Adrenal gland (tissue), 12 donors: ENCODE data around the gene HOXD11. TPM values are rescaled to one million over a fixed set of nuclear protein-coding genes. Genes with fewer than 3 reads are reported as not detected.
A peak's percentile ranks its signal among the peaks of the same experiment; 100 is the strongest.

Experiments
- DNase-seq, 7 donors: peaks; one replicate each; pipeline ENCODE4 v3.0.0-alpha.2; 2019 to 2020
- H3K27ac ChIP-seq, 5 donors: fragments of 200-600 bp; sonication (generic) in 4 of 5; 1 replicate in 3 of 5; 2 replicates in 2 of 5; pipeline versions ENCODE4 v1.5.1 to v1.8.0; 2016 to 2020; ENCODE audit warnings: mild to moderate bottlenecking in 1 of 5
- H3K27me3 ChIP-seq: fragments of 200-600 bp; 2 replicates; pipeline ENCODE4 v1.8.0; 2021
- H3K36me3 ChIP-seq, 2 donors: fragments of 200-600 bp; replicated peaks in 1 of 2; 1 replicate in 1 of 2; 2 replicates in 1 of 2; pipeline versions ENCODE4 v1.5.1 to v1.8.0; 2018 to 2022
- H3K4me1 ChIP-seq, 2 donors: fragments of 200-600 bp; replicated peaks in 1 of 2; 1 replicate in 1 of 2; 2 replicates in 1 of 2; pipeline versions ENCODE4 v1.5.1 to v1.8.0; 2018 to 2021
- H3K4me3 ChIP-seq, 4 donors: fragments of 200-600 bp; sonication (generic) in 3 of 4; one replicate each; pipeline ENCODE4 v1.5.1; 2016 to 2018
- H3K9me3 ChIP-seq, 3 donors: fragments of 200-600 bp; sonication (generic) in 1 of 3; replicated peaks in 1 of 3; 1 replicate in 2 of 3; 2 replicates in 1 of 3; pipeline versions ENCODE4 v1.5.1 to v1.8.0; 2016 to 2021
- POLR2A ChIP-seq, 2 donors: fragments of 450-650 bp; IDR thresholded peaks; one replicate each; pipeline ENCODE4 v1.6.1; 2017; ENCODE audit warnings: antibody characterized with exemption in 2 of 2, mild to moderate bottlenecking in 2 of 2, moderate library complexity in 1 of 2
- WGBS, 4 donors: extraction: QIAGEN DNeasy Blood & Tissue Kit in 2 of 4; methylation state at CpG; one replicate each; pipeline versions ENCODE4 v1.1.5 to v1.1.7; 2013 to 2017; 5-methylcytosine and 5-hydroxymethylcytosine counted together
- intact Hi-C, 2 donors: fragments of 100-400 bp; cut with DNase I; formaldehyde crosslinking; loops; one replicate each; pipeline versions ENCODE4 v1.14.1 to v1.15.0; 2022 to 2023
- polyA plus RNA-seq, 3 donors: library from polyadenylated mRNA; stranded (reverse); fragments of 200-250 nt in 2 of 3; fragments of 350-450 nt in 1 of 3; fragmentation: Illumina TruSeq in 1 of 3; extraction: RNeasy Lipid Tissue Mini Kit (QIAGEN cat#74804) in 1 of 3; gene quantifications; one replicate each; pipeline ENCODE4 v1.2.3, GENCODE V29; 2013 to 2014
- total RNA-seq, 9 donors: library from RNA; depleted of rRNA in 4 of 9; stranded (reverse); fragments of >200 nt in 4 of 9; fragments of 120-200 nt in 1 of 9; fragmentation: NEBNext Ultra II Directional in 1 of 9; extraction: Animal tissue kit (Norgen Biotek cat#: 25700) in 1 of 9; gene quantifications; one replicate each; pipeline versions ENCODE4 v1.1.0 to v1.2.4, GENCODE V29; 2013 to 2023
- TF ChIP-seq, protein P1 (sequence below), 6 experiments: fragments of 450-650 bp in 4 of 6; fragments of 200-600 bp in 2 of 6; sonication (generic) in 1 of 6; IDR thresholded peaks; 1 replicate in 5 of 6; 2 replicates in 1 of 6; pipeline versions ENCODE4 v1.5.1 to v1.8.0; 2016 to 2021; ENCODE audit warnings: antibody characterized with exemption in 6 of 6, mild to moderate bottlenecking in 2 of 6, moderate library complexity in 1 of 6
- donor health status: healthy with polysubstance abuse.
- donor health status: Bipolar disorder and iron deficiency.
- donor health status: DM: yes; HTN: yes; CAD: no.
- donor health status: DM: no; HTN: no; CAD: no.
- donor health status: DM: no; HTN: no; CAD: no.
- donor health status: DM: yes; HTN: yes; CAD: no.

HOXD11 gene
- total and polyA plus RNA-seq, 12 donors: not detected

DNA sequence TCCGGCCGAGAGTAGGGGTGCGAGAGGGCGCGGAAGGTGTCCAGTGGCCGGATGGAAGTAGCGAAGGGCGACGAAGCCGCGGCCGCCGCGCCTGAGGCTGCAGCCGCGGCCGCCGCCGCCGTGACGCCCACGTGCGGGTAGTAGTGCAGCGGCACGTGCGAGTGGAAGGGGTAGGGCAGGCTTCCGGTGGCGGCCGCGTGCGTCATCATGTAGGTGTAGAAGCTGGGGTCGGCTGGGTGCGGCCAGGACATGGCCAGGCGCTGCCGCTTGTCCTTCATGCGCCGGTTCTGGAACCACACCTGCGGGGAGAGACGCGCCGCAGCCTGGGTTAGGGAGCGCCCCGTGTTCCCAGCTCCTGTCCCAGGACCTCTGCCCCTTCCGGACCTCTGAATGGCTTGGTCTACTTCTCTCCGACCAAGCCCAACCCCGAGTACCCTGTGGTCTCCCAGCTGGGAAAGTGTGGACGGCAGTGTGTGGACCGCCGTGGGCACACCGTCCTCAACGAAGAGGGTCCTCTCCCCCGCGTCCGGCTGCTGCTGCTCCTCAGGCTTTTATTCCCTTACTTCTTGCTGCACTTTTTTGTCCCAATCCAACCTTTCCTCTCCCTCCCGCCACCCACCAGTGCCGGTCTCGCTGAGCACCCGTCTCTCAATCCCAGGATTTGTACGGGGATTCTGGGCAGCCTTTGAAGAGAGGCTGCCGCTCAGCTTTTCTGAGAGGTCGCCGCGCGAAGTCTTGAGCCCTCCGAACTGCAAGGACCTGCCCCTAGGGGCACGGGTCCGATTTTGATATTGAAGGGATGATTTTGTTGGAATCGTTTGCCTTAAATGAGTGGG lies 26.3 kb upstream of the HOXD11 start:
- 7 to 18% (median 11%) methylated on average over 43 to 68 of the region's 68 CpGs for WGBS, 4 donors
- Histone ChIP-seq H3K4me3 (no peak overlapping the region), H3K9me3 (no peaks in the 10 kb centered on the region), H3K27me3 (peaks cover 98% of the 10 kb centered on the region), H3K36me3 (no peaks in the 10 kb centered on the region), H3K4me1 (peaks cover 0 to 4% of the 10 kb centered on the region in 2 donors), H3K27ac (no peak overlapping the region)
- DNase-seq: peak in 1 of 7 donors; percentile 44
- intact Hi-C loops: loop anchor here (5.0 to 10.0 kb wide), 2 partner anchors 393 to 396 kb away; no protein-coding TSS in a partner anchor
- TF ChIP-seq, protein P1, sequence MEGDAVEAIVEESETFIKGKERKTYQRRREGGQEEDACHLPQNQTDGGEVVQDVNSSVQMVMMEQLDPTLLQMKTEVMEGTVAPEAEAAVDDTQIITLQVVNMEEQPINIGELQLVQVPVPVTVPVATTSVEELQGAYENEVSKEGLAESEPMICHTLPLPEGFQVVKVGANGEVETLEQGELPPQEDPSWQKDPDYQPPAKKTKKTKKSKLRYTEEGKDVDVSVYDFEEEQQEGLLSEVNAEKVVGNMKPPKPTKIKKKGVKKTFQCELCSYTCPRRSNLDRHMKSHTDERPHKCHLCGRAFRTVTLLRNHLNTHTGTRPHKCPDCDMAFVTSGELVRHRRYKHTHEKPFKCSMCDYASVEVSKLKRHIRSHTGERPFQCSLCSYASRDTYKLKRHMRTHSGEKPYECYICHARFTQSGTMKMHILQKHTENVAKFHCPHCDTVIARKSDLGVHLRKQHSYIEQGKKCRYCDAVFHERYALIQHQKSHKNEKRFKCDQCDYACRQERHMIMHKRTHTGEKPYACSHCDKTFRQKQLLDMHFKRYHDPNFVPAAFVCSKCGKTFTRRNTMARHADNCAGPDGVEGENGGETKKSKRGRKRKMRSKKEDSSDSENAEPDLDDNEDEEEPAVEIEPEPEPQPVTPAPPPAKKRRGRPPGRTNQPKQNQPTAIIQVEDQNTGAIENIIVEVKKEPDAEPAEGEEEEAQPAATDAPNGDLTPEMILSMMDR (IDR thresholded peaks at IDR 0.05): no peak
- no peak for TF ChIP-seq POLR2A (IDR thresholded peaks at IDR 0.05)

DNA sequence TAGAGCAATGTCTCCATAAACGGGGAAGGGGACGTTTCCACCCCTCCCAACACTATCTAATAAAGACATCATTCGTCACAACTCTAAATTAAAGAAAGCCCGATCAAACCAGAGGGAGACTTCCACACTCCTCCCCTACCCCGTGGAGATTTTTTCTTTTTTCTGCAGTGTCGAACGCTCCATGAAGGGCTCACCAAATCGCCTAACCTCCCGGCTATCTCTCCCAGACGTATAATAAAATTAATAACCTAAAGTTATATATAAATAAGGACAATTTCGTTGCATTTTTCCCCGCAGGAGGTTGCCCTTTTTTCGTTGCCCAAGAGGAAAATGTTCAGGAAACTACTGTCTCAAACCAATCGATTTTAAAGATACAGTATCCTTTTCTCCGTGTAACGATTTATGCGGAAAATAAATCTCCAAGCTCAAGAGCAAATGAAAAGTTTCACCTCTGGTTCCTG lies 25.7 kb upstream of the HOXD11 start:
- no peak overlapping the region for H3K4me3 ChIP-seq
- H3K4me1 ChIP-seq: peaks cover 0 to 4% of the 10 kb centered on the region in 2 donors
- TF ChIP-seq, protein P1 (IDR thresholded peaks at IDR 0.05): no peak
- TF ChIP-seq POLR2A (IDR thresholded peaks at IDR 0.05): no peak
- intact Hi-C loops: loop anchor here (5.0 to 10.0 kb wide), 2 partner anchors 394 to 397 kb away; no protein-coding TSS in a partner anchor
- no peak overlapping the region for H3K27ac ChIP-seq
- WGBS, 4 donors: 8 to 15% (median 13%) methylated on average over 17 of the region's 17 CpGs
- H3K36me3 ChIP-seq: no peaks in the 10 kb centered on the region
- H3K9me3 ChIP-seq: no peaks in the 10 kb centered on the region
- H3K27me3 ChIP-seq: peaks cover 97% of the 10 kb centered on the region
- no peak for DNase-seq

DNA sequence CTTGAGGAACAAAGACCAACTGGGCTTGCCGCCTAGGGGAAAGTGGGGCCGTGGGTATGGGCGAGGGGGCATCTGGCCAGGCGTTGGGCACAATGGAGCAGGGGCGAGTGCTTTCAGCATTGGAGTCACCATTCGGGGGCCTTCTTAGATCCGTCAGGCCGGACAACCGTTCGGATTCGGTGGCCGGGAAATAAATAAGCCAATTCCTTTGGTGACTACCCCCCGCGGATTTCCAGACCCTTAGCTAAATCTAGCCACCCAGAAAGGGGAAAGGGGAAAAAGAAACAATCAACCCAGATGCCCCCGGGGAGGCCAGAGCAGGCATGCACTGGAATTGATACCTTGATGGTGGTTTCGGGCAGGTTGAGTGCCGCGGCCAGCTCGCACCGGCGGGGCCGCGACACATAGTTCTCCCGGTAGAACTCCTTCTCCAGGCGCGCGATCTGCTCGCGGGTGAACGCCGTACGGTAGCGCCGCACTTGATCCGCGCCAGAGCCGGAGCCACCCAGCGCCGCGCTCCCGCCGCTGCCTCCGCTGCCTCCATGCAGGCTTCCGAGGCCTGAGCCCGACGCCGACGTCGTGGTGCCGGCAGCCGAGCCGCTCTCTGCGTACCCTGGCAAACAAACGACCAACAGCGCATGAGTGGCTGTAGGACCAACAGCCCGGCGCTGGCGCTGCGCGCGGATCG lies 25.1 kb upstream of the HOXD11 start:
- intact Hi-C loops: loop anchor here (5.0 to 10.0 kb wide), 2 partner anchors 395 to 397 kb away; no protein-coding TSS in a partner anchor
- DNase-seq: peak in 1 of 7 donors; percentile 20
- peaks cover 97% of the 10 kb centered on the region for H3K27me3 ChIP-seq
- H3K27ac ChIP-seq: no peak overlapping the region
- H3K4me3 ChIP-seq: no peak overlapping the region
- H3K36me3 ChIP-seq: no peaks in the 10 kb centered on the region
- no peaks in the 10 kb centered on the region for H3K9me3 ChIP-seq
- TF ChIP-seq, protein P1 (IDR thresholded peaks at IDR 0.05): no peak
- TF ChIP-seq POLR2A (IDR thresholded peaks at IDR 0.05): no peak
- peaks cover 0 to 4% of the 10 kb centered on the region in 2 donors for H3K4me1 ChIP-seq
- WGBS, 4 donors: 10 to 13% (median 11%) methylated on average over 17 to 62 of the region's 62 CpGs

DNA sequence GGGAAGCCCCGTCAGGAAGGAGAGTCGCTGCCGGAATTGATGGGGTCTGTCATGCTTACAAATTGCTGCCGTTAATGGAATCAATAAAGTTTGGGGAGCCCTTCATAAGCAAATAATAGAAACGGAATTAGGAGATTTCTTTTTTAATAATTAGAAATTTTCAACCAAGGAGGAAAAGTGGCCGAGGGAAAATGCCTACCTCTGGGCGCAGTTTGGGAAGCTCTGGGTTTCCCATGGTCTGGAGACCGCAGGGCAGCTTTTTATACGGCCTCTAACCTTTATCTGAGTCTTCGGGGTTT lies 24.6 kb upstream of the HOXD11 start:
- TF ChIP-seq, protein P1 (IDR thresholded peaks at IDR 0.05): no peak
- no peak for TF ChIP-seq POLR2A (IDR thresholded peaks at IDR 0.05)
- DNase-seq: no peak
- Histone ChIP-seq H3K36me3 (no peaks in the 10 kb centered on the region), H3K4me3 (no peak overlapping the region), H3K9me3 (no peaks in the 10 kb centered on the region), H3K4me1 (peaks cover 0 to 4% of the 10 kb centered on the region in 2 donors), H3K27me3 (peaks cover 97% of the 10 kb centered on the region), H3K27ac (no peak overlapping the region)
- 11 to 18% (median 16%) methylated on average over 10 of the region's 10 CpGs for WGBS, 4 donors
- intact Hi-C loops: loop anchor here (5.0 to 10.0 kb wide), 2 partner anchors 395 to 398 kb away; no protein-coding TSS in a partner anchor
